ENCODE results near the gene STARD7.

GRCh38 chr2:96176661-96177060, 32.0 kb downstream of the STARD7 start:
- TF ChIP-seq CTCF (IDR thresholded peaks at IDR 0.05) (no peak), POLR2A (IDR thresholded peaks at IDR 0.05) (no peak)

All from thyroid gland (tissue), 4 donors.